Measurements from ENCODE around the gene RPL15.
"Not testable (repeated sequence)": the region's sequence is repeated elsewhere in the genome, so short reads cannot be mapped to it uniquely, and the experiment has no call there.

Gene RPL15

GRCh38 chr3:23916886-23917678 is at the start of gene RPL15, which contains the start of gene NKIRAS1:
RPL15 (plus strand) TSS chr3:23917132; CDS start chr3:23917860, 728 bp downstream.
NKIRAS1 (minus strand) TSS chr3:23916990; CDS start chr3:23910904, 6,086 bp downstream.
- DNase-seq (ENCODE audit: low read depth): peak; percentile 94

GRCh38 chr3:23867400-23867799 is 49.5 kb upstream of the RPL15 start:
- DNase-seq (ENCODE audit: low read depth): no peak

GRCh38 chr3:23867838-23868237 is 49.1 kb upstream of the RPL15 start:
- no peak for DNase-seq (ENCODE audit: low read depth)

- no peak for DNase-seq (ENCODE audit: low read depth)
Observed at GRCh38 chr3:23869977-23870662, 46.8 kb upstream of the RPL15 start.

- not testable (repeated sequence) for DNase-seq (ENCODE audit: low read depth)
Observed at GRCh38 chr3:23870663-23871043, 46.3 kb upstream of the RPL15 start.

GRCh38 chr3:23871361-23871760 is 45.6 kb upstream of the RPL15 start:
- DNase-seq (ENCODE audit: low read depth): not testable (repeated sequence)

- no peak for DNase-seq (ENCODE audit: low read depth)
Observed at GRCh38 chr3:23872330-23872729, 44.6 kb upstream of the RPL15 start.

GRCh38 chr3:23873941-23874340 is 43.0 kb upstream of the RPL15 start:
- DNase-seq (ENCODE audit: low read depth): no peak

- no peak for DNase-seq (ENCODE audit: low read depth)
Observed at GRCh38 chr3:23874359-23875112, 42.4 kb upstream of the RPL15 start.

- no peak for DNase-seq (ENCODE audit: low read depth)
Observed at GRCh38 chr3:23875113-23875725, 41.7 kb upstream of the RPL15 start.

- DNase-seq (ENCODE audit: low read depth): no peak
Observed at GRCh38 chr3:23876923-23877322, 40.0 kb upstream of the RPL15 start.

- DNase-seq (ENCODE audit: low read depth): no peak
Observed at GRCh38 chr3:23877329-23877980, 39.5 kb upstream of the RPL15 start.

- no peak for DNase-seq (ENCODE audit: low read depth)
Observed at GRCh38 chr3:23879485-23879884, 37.4 kb upstream of the RPL15 start.

- no peak for DNase-seq (ENCODE audit: low read depth)
Observed at GRCh38 chr3:23880703-23881339, 36.1 kb upstream of the RPL15 start.

GRCh38 chr3:23881993-23882392 is 34.9 kb upstream of the RPL15 start:
- not testable (repeated sequence) for DNase-seq (ENCODE audit: low read depth)

- DNase-seq (ENCODE audit: low read depth): no peak
Observed at GRCh38 chr3:23882487-23882918, 34.4 kb upstream of the RPL15 start.

GRCh38 chr3:23884481-23884880 is 32.5 kb upstream of the RPL15 start:
- DNase-seq (ENCODE audit: low read depth): no peak

- no peak for DNase-seq (ENCODE audit: low read depth)
Observed at GRCh38 chr3:23885210-23885609, 31.7 kb upstream of the RPL15 start.

GRCh38 chr3:23886311-23886710 is 30.6 kb upstream of the RPL15 start:
- DNase-seq (ENCODE audit: low read depth): no peak

GRCh38 chr3:23888617-23889228 is 28.2 kb upstream of the RPL15 start:
- DNase-seq (ENCODE audit: low read depth): no peak

GRCh38 chr3:23889386-23889785 is 27.5 kb upstream of the RPL15 start:
- DNase-seq (ENCODE audit: low read depth): no peak
